ENCODE measurements around the gene KRT37.

GRCh38 chr17:41421617-41422016 lies 2.8 kb downstream of the KRT37 start:
- TF ChIP-seq CTCF (IDR thresholded peaks at IDR 0.05) = no peak
- TF ChIP-seq POLR2A (IDR thresholded peaks at IDR 0.05) = no peak
